GM04504 (cell line): Measurements from ENCODE around the gene SAMD8.
A peak's percentile ranks its signal among the peaks of the same experiment; 100 is the strongest.
"Not testable (repeated sequence)": the region's sequence is repeated elsewhere in the genome, so short reads cannot be mapped to it uniquely, and the experiment has no call there.

ENCODE experiments used
- DNase-seq: peaks from one replicate; pipeline ENCODE4 v3.0.0-alpha.2; 2012; ENCODE audit warnings: low read depth

Gene SAMD8

DNA sequence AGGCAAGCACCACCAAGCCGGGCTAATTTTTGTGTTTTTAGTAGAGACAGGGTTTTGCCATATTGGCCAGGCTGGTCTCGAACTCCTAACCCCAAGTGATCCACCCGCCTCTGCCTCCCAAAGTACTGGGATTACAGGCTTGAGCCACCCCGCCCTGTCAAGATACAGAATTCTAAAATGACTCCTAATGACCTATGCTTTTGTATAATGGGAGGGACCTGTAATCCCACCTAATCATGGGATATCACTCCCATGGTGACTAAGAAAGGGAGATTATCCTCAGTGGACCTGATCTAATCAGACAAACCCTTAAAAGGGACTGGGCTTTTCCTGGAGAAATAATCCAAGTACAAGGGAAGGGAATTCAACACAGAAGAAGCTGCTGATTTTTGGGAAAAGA lies 28.8 kb downstream of the SAMD8 start:
- no peak for DNase-seq

DNA sequence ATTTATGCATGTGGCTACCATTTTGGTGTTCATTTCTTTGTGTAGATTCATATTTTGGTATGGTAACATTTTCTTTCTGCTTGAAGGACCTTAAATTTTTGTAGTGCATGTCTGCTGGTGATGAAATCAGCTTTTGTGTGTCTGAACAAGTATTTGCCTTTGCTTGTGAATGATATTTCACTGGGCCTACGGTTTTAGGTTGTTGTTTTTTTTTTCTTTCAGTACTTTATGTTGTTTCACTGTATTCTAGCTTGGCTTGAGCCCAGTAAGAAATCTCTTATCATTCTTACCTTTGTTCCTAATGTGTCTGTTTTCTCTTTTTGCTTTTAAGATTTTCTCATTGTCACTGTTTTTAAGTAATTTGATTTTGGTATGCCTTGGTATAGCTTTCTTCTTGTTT lies 31.9 kb downstream of the SAMD8 start:
- no peak for DNase-seq

DNA sequence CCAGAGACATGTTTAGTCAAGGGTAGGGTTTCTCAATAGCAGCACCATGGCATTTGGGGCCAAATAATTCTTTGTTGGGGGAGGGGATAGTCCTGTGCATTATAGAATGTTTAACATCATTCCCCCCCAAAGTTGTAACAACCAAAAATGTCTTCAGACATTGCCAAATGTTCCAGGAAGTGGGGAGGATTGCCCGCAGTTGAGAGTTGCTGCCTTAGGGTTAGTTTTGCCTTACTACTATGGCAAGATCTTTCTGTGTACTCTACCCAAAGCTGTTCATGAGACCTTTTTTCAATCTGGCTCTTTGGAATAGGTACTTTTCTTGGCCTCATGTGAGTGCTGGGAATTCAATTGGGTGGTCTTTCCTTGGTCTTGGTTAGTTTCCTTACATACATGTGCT lies 34.1 kb downstream of the SAMD8 start:
- no peak for DNase-seq

DNA sequence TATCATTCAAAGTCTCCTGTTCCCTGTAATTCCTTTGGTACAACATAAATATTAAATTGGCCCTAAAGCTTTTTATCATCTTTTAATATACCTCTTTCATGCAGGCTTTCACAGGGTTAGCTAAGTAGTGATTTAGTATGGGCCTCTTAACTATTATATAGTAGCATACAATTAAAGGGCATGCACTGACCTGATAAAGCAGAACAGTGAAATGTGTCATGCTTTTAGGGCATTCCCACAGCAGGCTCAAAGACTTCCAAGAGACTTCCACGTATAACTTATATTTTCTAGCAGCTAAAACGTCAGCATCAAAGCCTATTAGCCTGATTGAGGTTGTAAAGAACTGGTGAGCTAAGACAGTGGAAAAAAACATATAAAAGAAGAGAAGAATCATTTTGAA lies 35.3 kb downstream of the SAMD8 start:
- no peak for DNase-seq

DNA sequence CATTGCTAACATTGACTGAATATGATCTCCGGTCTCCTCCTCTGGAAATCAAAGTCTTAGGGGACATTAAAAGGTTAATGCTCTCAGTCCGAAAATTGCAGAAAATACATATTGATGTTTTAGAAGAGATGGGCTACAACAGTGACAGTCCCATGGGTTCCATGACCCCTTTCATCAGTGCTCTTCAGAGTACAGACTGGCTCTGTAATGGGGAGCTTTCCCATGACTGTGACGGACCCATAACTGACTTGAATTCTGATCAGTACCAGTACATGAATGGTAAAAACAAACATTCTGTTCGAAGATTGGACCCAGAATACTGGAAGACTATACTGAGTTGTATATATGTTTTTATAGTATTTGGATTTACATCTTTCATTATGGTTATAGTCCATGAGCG lies 39.2 kb downstream of the SAMD8 start:
- no peak for DNase-seq

DNA sequence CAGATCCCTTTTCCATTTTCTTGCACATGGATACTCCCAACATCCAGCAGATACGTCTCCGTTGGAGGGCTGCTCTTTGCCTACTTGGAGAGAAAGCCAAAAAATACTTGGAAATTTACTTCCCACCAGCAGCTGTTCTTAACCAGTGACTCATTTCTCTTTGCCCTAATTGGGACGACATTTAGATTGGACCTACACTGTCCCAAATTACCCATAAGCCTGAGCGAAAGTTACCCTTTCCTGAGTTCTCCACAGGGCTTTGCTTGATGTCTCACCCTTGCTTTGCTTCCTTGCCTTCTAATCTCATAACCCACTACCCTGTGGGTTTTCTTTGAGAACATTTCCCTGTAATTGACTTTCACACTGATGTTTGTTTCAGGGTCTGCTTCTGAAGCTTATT lies 48.1 kb downstream of the SAMD8 start:
- no peak for DNase-seq

DNA sequence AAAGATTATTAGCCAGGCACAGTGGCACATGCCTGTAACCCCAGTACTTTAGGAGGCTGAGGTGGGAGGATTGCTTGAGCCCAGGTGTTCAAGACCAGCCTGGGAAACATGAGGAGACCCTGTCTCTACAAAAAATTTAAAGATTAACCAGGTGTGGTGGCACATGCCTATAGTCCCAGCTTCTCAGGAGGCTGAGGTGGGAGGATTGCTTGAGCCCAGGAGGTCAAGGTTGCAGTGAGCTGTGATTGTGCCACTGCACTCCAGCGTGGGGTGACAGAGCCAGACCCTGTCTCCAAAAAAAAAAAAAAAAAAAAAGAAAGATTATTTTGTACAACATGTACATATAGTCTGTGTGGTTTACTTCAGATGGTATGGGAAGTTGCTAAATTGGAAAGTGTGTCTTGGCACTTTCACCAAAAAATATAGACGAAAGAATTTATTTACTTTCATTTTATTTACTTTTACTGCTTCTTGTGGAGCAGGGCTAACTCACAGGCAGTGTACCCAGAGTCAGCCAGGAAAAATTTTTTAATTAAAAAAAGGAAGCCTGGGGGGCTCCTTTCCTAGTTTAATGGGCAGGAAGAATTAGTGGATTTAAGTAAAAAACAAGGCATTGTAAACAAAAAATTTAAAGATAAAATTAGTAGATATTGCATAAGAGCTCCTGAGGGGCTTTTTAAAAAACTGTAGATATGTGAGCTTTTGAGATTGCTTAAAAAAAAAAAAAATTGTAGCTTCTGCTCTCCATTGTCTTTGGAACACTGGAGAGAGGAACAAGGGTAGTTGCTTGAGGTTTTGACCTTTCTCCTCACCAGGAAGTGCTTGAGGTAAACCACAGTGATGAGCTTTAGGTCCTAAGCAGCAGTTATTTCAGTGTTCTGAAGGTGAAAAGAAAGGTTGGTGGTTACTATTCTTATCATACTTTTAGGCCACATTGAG lies 54.5 kb downstream of the SAMD8 start:
- no peak for DNase-seq

DNA sequence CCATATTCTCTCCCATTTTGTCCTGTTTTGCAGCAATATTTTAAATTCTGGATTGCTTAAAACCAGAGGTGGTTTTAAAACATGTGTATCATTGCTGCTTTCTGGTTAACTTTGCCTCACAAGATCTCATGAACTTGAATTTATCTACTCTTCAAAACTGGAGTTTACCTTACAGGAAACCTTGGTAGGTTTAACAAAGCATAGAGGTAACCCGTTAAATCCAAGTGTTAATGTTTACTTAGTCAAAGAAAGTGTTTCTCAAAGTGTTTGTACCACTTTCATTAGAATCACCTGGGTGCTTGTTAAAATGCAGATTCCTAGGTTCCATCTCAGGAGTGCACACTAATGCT lies 55.1 kb downstream of the SAMD8 start:
- DNase-seq: no peak

DNA sequence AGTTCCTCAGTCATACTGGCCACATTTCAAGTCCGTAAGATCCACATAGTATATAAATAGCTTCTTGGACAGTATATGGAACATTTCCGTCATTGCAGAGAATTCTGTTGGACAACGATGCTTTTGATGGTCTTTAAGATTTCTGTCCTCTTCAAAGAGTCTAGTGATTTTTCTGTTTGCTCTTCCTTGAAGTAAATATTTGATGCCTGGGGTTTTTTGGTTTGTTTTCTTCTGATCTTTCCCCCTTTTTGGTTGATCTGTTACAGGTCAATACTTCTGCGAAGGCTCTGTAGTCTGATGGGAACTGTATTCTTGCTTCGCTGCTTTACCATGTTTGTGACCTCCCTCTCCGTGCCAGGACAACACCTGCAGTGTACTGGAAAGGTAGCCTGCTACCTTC lies 56.8 kb downstream of the SAMD8 start:
- no peak for DNase-seq

DNA sequence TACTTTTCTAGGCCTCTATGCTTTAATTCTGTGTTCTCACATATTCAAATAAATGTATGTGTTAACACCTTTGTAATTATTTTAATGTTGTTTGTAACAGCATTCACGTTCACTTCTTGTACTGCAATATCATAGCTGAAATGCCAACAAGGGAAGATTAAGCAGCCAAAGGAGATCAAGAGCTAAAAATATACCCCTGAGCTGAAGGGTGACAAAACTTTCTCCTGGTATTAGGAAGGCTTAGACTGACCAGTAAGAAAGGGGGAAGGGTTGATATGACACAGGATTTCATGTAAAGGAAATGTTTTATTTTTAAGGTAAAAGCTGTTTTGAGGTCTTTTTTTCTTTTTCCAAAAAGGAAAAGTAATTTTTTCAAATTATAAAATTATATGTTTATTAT lies 58.8 kb downstream of the SAMD8 start:
- DNase-seq: no peak

DNA sequence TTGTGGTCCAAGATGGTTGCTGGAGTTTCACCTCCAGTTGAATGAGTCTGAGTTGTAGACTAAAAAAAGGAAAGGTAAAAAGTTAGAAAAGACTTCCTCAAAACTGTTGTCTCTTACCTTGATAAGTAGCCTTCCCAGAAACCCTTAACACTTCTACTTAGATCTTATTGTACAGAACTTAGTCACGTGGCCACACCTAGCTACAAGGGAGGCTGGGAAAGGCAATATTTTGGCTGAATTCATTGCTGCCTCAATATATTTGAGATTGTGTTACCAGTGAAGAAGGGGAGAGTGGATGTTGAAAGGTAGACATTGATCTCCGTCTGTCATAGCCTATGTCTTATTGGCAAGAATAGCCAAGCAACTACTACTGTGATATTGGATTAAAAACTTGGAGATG lies 63.6 kb downstream of the SAMD8 start:
- no peak for DNase-seq

DNA sequence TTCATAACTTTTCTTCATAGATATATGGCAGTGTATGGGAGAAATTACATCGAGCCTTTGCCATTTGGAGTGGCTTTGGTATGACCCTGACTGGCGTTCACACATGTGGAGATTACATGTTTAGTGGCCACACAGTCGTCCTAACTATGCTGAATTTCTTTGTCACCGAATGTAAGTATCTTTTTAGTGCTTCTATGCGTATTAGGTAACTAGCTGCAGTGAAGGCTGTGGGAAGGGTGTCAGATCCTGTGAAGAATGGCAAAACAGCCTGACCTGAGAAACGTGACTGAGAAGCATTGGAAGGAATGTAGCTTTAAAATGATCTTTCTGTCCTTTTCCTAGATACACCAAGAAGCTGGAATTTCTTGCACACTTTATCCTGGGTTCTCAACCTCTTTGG lies 64.6 kb downstream of the SAMD8 start:
- no peak for DNase-seq

DNA sequence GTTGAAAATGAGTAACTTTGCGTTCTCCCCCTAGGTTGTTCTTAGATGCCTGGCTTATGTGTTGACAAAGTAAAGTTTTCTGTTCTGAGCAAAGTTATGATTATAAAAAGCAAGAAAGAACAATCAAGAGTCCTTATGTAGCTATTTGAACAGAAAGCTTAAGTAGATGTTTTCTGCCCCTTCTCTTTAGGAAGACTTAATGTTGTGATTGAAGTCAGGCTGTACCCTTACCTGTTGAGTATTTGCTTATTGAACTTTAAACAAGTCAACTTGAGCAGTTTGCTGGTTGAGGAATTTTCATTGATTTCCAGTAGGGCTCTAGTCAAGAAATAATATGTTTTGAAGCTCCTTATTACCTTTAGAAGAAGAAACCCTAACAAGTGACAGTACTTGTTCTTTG lies 65.3 kb downstream of the SAMD8 start:
- DNase-seq: no peak

DNA sequence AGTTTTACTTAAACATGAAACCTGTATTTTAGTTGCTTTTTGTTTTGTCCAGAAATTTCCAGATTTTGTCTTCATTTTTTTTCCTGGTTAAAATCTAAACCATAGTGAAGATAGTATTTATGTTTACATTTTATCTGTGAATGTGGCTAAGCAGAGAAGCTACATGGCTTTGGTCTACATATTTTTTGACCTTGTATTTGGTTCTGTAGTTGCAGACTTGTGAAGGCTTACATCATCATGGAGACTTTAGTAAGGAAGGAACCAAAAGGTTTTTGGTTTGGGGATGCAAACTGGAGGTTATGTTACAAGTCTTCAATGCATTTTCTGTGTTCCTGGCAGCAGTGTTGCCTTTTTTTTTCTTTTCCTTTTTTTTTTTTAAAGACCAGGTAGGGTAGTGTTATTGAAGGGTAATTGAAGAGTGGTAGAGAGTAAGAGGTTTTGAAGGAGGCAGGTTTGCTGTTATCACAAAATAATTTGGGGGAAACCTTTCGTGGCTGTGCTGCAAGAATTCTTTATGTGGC lies 68.3 kb downstream of the SAMD8 start:
- no peak for DNase-seq

DNA sequence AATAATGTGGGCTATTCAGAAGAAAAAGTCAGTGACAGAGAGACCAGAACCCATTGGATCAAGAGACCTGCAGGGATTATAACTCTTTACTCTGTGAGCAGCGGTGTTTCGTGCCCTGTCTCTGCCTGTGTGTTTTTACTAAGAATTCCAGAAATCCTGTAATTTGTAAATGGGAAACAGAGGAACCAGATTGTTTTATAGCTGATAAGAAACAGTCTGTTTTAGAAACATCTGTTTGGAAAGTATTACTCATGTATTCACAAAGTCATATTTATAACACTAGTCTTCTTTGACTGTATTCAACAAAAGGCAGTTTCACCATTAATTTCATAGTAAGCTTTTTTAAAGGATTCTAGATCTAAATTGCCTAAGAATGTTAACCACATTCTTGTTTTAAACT lies 69.1 kb downstream of the SAMD8 start:
- DNase-seq: no peak

DNA sequence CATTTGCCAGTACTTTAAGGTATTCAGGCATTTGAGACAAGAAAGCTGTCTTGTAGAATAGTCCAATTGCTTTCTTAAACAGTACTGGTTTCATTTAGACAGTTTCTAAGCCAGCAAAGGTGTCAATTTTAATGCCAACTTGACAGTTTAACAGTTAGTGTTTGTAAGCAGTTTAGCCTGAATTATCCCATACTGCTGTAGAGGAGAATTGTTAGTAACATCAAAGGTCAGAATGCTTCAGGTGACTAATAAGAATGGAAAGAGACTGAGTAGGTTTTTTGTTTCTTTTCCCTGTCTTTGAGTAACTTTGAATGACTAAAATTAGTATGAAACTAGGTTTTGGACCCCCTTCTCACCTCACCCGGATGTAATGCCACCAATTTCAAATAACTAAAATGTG lies 69.6 kb downstream of the SAMD8 start:
- DNase-seq: no peak

DNA sequence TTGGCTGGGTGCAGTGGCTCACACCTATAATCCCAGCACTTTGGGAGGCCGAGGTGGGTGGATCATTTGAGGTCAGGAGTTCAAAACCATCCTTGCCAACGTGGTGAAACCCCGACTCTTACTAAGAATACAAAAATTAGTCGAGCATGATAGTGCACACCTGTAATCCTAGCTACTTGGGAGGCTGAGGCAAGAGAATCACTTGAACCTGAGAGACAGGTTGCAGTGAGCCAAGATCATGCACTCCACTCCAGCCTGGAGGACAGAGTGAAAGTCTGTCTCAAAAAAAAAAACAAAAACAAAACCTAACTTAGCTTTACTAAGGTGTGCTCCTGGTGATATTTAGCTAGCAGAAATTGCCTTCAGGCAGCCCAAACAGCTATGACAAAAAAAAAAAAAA lies 74.9 kb downstream of the SAMD8 start:
- no peak for DNase-seq

DNA sequence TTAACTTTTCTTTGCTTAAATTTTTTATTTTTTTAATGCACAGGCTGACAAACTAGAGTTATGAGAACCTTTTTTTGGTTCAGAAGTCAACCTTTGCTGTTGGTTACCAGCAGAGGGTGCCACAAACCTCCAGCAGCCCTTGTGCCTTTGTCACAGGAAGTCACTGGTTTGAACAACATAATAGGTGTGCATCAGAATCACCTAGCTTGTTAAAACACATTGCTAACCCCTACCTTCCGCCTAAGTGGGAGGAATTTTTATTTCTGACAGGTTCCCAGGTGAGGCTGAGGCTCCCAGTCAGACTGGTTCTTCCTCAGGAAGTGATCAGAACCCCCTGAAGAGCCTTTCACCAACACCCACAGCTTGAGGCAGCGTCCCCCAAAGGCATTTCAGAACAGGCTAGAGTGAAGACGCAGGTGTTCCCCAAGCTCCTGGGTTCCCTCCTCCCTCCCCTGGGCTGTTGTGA lies 76.5 kb downstream of the SAMD8 start:
- peak; percentile 36 for DNase-seq

DNA sequence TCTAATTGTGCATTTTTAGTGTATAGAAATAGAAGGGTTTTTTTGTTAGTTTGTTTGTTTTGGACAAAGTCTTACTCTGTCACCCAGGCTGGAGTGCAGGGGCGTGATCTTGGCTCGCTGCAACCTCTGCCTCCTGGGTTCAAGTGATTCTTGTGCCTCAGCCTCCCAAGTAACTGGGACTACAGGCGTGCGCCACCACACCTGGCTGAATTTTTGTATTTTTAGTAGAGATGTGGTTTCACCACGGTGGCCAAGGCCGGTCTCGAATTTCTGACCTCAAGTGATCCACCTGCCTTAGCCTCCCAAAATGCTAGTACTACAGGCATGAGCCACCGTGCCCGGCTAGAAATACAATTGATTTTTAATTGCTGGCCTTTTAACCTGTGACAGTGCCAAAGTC lies 77.1 kb downstream of the SAMD8 start:
- not testable (repeated sequence) for DNase-seq

DNA sequence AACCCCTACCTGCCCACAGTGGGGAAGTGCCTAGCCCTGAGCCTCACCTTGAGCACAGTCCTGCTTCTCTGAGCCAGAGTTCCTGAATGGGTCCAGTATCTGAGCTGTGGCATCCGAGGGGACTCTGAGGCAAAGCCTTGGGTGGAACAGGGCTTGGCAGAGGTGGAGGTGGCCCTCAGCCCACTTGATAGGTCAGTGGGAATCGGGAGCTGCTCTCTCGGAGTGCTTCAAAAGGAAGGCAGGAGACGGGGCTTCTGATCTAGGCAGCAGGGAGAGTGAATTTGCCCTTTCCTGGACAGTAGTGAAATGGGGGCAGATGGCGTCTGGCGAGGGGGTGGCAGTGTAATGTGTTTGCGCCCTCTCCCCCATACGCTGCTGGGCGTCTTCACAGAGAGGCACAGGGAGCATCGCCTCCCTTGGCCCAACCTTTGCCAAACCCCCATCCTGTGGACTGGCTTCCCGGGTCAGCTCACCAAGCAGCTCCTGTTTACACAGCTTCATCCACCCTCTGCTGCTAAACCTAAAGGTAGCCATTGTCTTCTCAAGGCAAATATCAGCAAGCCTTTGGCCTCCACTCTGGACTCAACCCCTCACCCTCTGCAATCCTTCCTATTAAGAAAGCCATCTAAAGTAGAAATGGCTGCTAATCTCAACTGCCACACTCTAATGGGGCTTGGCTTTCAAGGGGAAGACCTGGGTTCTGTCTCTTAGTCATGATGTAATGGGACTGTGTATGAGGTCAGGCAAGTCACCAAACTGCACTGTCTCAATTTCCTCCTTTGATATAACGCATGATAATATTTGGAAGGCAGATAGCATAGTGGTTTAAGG lies 78.0 kb downstream of the SAMD8 start:
- no peak for DNase-seq

DNA sequence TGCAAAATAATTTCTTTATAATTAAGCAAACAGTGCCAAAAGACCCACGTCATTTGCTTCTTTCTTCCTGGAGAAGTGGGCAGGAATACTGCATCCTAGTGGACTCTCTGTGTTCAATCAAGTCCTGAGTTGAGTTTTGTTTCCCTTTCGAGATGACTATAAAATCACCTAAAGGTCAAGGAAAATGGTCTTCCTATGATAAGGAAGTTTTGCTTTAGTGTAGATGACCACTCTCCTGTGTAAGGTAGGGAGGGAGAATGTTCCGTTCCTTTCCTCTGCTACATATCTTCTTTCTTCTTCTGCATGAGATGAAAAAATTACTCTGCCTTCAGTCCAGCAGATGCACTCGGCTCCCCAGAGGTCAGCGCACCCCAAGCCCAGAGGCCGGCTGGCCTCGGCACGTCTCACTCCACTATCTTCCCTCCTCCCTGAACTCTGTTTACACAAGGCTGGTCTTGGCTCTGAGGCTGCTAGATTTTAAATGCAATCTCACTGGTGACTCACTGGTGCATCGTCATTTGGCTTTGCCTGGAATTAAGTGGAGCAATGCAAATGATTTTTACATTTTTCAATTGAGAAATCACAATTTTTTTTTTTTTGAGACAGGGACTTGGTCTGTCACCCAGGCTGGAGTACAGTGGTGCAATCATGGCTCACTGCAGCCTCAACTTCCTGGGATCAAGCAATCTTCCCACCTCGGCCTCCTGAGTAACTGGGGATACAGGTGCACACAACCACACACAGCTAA lies 80.5 kb downstream of the SAMD8 start:
- peak; percentile 83 for DNase-seq

DNA sequence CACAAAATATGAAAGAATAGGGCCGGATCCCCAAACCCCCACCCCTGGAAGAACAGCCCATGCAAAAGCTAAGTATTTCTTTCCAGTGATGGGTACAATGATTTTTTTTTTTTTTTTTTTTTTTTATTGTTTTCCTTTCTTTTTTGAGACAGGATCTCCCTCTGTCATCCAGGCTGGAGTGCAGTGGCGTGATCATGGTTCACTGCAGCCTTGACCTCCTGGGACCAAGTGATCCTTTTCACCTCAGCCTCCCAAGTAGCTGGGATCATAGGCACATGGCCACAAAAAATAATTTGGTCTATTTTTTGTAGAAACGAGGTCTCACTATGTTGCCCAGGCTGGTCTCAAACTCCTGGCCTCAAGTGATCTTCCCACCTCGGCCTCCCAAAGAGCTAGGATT lies 83.2 kb downstream of the SAMD8 start:
- DNase-seq: not testable (repeated sequence)
